Psoas muscle (tissue), 8 donors: ENCODE results near the gene RPL22. TPM values are rescaled to one million over a fixed set of nuclear protein-coding genes. Genes with fewer than 3 reads are reported as not detected.

Experiments used
- ATAC-seq, 4 donors: fragments of 200-7000 bp; cut with Tn5 transposase; one replicate each; pipeline ENCODE4 v1.9.1; 2020; ENCODE audit warnings: moderate library complexity in 3 of 4, mild to moderate bottlenecking in 2 of 4
- DNase-seq, 2 donors: peaks; one replicate each; pipeline ENCODE4 v3.0.0-alpha.2; 2020
- H3K27ac ChIP-seq: fragments of 200-600 bp; one replicate; pipeline ENCODE4 v1.8.0; 2022
- H3K27me3 ChIP-seq, 3 donors: fragments of 200-600 bp in 1 of 3; one replicate each; pipeline versions ENCODE4 v1.6.1 to v1.8.0; 2013 to 2022; ENCODE audit warnings: low read length in 2 of 3, mild to moderate bottlenecking in 2 of 3, moderate library complexity in 1 of 3; ENCODE audit not compliant: insufficient read depth in 3 of 3
- H3K36me3 ChIP-seq, 2 donors: fragments of 200-600 bp in 1 of 2; one replicate each; pipeline versions ENCODE4 v1.6.1 to v1.8.0; 2013 to 2022; ENCODE audit warnings: low read depth in 1 of 2, mild to moderate bottlenecking in 1 of 2, moderate library complexity in 1 of 2; ENCODE audit not compliant: insufficient read depth in 1 of 2
- H3K4me1 ChIP-seq: fragments of 200-600 bp; one replicate; pipeline ENCODE4 v1.8.0; 2022
- H3K4me3 ChIP-seq: fragments of 200-600 bp; one replicate; pipeline ENCODE4 v1.8.0; 2022; ENCODE audit warnings: mild to moderate bottlenecking
- H3K9me3 ChIP-seq: fragments of 200-600 bp; one replicate; pipeline ENCODE4 v1.8.0; 2022
- WGBS, 3 donors: extraction: QIAGEN DNeasy Blood & Tissue Kit; methylation state at CpG; one replicate each; pipeline versions ENCODE4 v1.1.6 to v1.1.7; 2013; 5-methylcytosine and 5-hydroxymethylcytosine counted together
- intact Hi-C, 2 donors: fragments of 100-400 bp; cut with DNase I; formaldehyde crosslinking; loops; one replicate each; pipeline versions ENCODE4 v1.11.0 to v1.14.2; 2022
- polyA plus RNA-seq, 3 donors: library from polyadenylated mRNA; stranded (reverse); fragments of 200-250 nt; gene quantifications; one replicate each; pipeline ENCODE4 v1.2.3, GENCODE V29; 2013
- total RNA-seq, 4 donors: library from RNA; stranded (reverse); fragmentation: NEBNext Ultra II Directional in 2 of 4; extraction: Animal tissue kit (Norgen Biotek cat#: 25700) in 2 of 4; gene quantifications; one replicate each; pipeline versions ENCODE4 v1.2.1 to v1.2.4, GENCODE V29; 2021 to 2023
- TF ChIP-seq, protein P1 (sequence below): fragments of 200-600 bp; IDR thresholded peaks from one replicate; pipeline ENCODE4 v1.8.0; 2022; ENCODE audit warnings: antibody characterized with exemption
- donor health status: healthy with polysubstance abuse.
- donor health status: DM: no; HTN: no; CAD: no; lungs with moderate emphysema.
- donor health status: Bipolar disorder and iron deficiency.
- donor health status: healthy.
- donor health status: DM: yes; HTN: yes; CAD: no.
- donor health status: DM: no; HTN: no; CAD: no.
- donor health status: DM: no; HTN: no; CAD: no.
- donor health status: DM: yes; HTN: yes; CAD: no.

The RPL22 gene
- total and polyA plus RNA-seq, 7 donors, result 285 to 417 (median 313) TPM

DNA sequence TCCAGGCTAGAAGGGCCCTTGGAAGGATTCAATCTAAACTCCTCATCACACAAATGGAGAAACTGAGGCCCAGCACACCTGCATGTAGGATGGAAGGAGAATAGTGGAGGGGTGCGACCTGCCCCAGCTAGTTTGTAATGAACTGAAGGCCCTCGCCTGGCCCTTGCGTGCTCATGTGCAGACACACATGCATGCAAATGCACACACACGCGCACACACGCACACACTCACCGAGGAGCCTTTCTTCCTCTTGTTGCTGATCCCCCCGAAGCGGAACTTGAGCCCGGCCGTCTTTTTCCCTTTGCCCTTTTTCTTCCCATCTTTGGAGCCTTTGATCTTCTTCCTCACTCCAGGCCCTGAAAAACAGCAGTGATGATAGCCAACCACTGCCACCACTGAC is 47.2 kb downstream of the RPL22 start:
- H3K4me3 ChIP-seq, result no peak overlapping the region
- no peaks in the 10 kb centered on the region for H3K9me3 ChIP-seq
- H3K27ac ChIP-seq, result no peak overlapping the region
- H3K36me3 ChIP-seq, result no peaks in the 10 kb centered on the region
- TF ChIP-seq, protein P1, sequence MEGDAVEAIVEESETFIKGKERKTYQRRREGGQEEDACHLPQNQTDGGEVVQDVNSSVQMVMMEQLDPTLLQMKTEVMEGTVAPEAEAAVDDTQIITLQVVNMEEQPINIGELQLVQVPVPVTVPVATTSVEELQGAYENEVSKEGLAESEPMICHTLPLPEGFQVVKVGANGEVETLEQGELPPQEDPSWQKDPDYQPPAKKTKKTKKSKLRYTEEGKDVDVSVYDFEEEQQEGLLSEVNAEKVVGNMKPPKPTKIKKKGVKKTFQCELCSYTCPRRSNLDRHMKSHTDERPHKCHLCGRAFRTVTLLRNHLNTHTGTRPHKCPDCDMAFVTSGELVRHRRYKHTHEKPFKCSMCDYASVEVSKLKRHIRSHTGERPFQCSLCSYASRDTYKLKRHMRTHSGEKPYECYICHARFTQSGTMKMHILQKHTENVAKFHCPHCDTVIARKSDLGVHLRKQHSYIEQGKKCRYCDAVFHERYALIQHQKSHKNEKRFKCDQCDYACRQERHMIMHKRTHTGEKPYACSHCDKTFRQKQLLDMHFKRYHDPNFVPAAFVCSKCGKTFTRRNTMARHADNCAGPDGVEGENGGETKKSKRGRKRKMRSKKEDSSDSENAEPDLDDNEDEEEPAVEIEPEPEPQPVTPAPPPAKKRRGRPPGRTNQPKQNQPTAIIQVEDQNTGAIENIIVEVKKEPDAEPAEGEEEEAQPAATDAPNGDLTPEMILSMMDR, result no peak
- H3K27me3 ChIP-seq, result peaks cover 0 to 38% (median 17%) of the 10 kb centered on the region in 3 donors
- no peak for DNase-seq
- H3K4me1 ChIP-seq, result no peaks in the 10 kb centered on the region
- intact Hi-C loops, result no loop called here
- ATAC-seq, result no peak
- WGBS, 3 donors, result 63 to 69% (median 65%) methylated on average over 11 of the region's 11 CpGs

DNA sequence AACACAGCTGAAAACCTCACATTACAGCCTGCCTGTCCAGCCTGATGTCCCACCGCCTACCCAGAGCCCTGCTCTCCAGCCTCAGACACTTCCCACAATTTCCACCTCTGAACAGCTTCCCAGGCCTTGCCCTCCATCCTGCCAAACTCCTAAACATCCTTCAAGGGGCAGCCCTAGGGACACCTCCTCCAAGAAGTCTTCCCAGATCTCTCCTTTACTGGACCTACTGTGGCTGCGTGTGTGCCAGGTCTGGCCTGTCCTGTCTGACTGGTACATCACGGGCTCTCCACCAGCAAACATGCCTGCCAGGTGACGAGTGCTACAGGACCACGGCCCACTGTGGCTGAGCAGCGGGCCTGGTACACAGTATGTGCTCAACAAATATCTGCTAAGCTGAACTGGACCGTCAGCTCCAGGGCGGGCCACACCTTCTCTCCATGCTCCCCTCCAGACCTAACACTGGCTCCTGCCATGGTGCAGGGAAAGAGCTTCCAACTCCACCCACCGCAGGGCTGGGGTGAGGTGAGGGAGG is 48.0 kb downstream of the RPL22 start:
- Histone ChIP-seq H3K4me3 (no peak overlapping the region), H3K36me3 (no peaks in the 10 kb centered on the region), H3K4me1 (no peaks in the 10 kb centered on the region), H3K27me3 (peaks cover 0 to 47% (median 20%) of the 10 kb centered on the region in 3 donors), H3K27ac (no peak overlapping the region), H3K9me3 (no peaks in the 10 kb centered on the region)
- no peak for ATAC-seq
- WGBS, 3 donors, result 85 to 91% (median 86%) methylated on average over 9 of the region's 9 CpGs
- intact Hi-C loops, result no loop called here
- TF ChIP-seq, protein P1, result no peak
- DNase-seq, result no peak

DNA sequence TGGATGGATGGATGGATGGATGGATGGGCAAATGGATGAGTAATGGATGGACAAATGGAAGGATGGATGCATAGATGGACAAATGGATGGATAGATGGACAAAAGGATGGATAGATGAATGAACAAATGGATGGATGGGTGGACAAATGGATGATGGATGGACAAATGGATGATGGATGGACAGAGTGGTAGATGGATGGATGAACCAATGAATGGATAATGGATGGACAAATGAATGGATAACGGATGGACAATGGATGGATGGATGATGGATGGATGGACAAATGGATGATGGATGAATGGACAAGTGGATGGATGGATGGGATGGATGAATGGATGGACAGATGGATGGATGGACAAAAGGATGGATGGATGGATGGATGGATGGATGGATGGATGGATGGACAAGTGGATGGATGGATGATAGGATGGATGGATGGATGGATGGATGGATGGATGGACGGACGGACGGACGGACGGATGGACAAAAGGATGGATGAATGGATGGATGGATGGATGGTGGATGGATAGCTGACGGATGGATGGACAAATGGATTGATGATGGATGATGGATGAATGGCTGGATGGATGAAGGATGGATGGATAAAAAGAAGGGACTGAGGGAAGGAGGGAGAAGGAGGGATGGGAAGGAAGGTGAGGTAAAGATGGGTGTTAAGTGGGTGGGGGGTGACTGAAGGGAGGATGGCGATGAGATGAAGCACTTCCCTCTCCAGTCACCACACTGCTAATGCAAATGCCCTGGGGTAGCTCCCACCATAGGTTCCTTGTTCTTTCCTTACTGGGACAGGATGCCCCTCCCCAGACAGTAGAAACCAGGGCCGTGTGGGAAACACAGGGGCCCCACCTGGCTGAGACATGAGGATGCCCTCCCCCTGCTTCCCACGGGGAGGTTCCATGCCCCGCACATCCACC is 49.1 kb downstream of the RPL22 start:
- intact Hi-C loops, result no loop called here
- WGBS, 3 donors, result 64 to 87% (median 85%) methylated on average over 11 of the region's 11 CpGs
- Histone ChIP-seq H3K27me3 (peaks cover 0 to 50% (median 24%) of the 10 kb centered on the region in 3 donors), H3K4me1 (no peaks in the 10 kb centered on the region), H3K9me3 (no peaks in the 10 kb centered on the region), H3K27ac (no peak overlapping the region), H3K36me3 (no peaks in the 10 kb centered on the region), H3K4me3 (no peak overlapping the region)
- DNase-seq (no peak), ATAC-seq (no peak)
- TF ChIP-seq, protein P1, result no peak

DNA sequence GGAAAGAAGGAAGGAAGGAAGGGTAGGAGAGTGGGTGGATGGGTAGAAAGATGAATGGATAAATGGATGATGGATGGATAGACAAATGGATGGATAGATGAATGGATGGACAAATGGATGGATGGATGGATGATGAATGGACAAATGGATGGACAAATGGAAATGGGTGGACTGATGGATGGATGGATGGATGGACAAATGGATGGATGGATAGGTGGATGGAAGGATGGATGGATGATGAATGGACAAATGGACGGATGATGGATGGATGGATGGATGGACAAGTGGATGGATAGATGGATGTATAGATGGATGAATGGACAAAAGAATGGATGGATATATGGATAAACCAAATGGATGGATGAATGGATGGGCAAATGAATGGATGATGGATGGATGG is 49.8 kb downstream of the RPL22 start:
- no peaks in the 10 kb centered on the region for H3K9me3 ChIP-seq
- TF ChIP-seq, protein P1, result no peak
- peaks cover 0 to 50% (median 24%) of the 10 kb centered on the region in 3 donors for H3K27me3 ChIP-seq
- 93 to 98% (median 97%) methylated on average over 1 of the region's 1 CpG for WGBS, 3 donors
- no peak for ATAC-seq
- H3K4me3 ChIP-seq, result no peak overlapping the region
- DNase-seq, result no peak
- no peaks in the 10 kb centered on the region for H3K36me3 ChIP-seq
- H3K27ac ChIP-seq, result no peak overlapping the region
- intact Hi-C loops, result no loop called here
- no peaks in the 10 kb centered on the region for H3K4me1 ChIP-seq
